GM19455 (cell line): ENCODE data around the gene ZNF618.

ENCODE experiments used
- ATAC-seq: cut with Tn5 transposase; IDR thresholded peaks from one replicate; pipeline ENCODE4 v1.9.1; 2021; ENCODE audit not compliant: unreplicated experiment

ZNF618 gene

DNA sequence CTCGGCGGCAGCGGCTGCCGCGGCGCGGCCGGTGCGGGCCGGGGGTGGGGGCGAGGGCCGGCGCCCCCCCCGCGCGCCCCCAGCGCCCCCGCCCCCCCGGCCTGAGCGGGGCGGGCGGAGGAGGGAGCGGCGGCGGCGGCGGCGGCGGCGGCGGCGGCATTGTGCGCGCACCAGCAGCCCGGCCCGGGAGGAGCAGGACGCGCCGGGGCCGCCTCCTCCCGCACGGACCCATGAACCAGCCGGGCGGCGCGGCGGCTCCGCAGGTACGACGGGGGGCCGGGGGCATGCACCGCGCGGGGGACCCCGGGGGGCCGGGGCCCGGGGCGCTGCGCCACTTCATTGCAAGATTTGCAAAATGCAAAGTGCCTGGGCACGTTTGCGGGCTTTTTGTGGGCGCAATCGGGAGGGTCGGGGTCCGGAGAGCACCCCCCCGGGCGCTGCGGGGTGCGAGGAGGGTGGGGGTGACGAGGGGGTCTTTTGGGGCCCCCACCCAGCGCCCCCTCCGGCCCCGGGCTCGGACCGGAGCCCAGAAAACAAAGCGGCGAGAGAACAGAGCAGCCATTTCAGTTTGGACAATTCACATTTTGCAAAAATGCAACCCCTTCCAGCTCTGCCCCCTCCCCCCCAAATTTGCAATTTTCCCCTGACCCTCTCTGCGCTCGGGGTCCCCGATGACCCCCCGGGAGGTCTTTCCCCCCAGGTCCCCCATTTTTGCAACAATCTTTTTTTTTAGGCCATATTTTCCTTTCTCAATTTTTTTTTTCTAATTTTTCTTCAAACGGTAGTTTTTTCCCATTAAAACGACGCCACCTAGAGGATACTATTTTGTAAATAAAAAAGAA lies at the start of gene ZNF618:
Gene ZNF618 (plus strand): TSS at position 159 of the 842 bp plus-strand sequence. CDS start 72 bp downstream, at position 231.
- ATAC-seq = no peak

GRCh38 chr9:113828221-113828620 lies 47.9 kb upstream of the ZNF618 start:
- no peak for ATAC-seq

- ATAC-seq = no peak
Measured at GRCh38 chr9:113837334-113837733, 38.8 kb upstream of the ZNF618 start.

DNA sequence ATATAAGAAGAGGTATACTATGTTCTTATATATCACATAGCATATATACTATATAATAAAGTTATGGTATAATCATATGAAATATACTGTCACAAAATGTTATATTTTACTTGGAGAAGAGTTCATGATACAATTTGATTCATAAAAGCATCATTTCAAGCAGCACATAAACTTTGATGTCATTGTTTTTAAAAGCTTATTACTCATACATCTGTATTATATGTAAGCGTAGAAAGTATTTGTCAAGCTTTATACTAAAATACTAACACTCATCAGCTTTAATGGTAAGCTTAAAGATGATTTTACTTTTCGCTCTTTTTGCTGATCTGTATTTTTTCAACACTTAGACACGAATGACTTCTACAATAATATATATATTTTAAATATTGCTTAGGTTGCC lies 34.0 kb upstream of the ZNF618 start:
- ATAC-seq = no peak

DNA sequence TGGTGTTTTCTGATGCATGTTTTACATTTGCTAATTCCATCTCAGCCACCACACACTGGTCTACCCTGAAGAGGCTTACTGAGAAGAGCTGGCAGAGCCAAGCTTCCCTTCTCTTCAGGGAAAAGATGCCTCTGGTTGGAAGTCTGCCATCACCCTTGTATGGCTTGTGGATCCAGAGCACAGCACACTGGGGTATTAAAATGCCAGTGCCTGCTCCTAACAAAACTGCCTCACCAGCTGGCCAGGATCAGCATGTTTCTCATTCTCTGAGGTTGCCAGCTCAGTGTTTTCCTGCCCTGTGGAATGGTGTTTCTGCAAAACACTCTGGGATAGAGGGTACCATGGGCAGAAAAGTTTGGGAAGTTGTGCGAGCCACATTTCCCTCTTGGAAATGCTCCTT lies 31.6 kb upstream of the ZNF618 start:
- ATAC-seq = no peak

DNA sequence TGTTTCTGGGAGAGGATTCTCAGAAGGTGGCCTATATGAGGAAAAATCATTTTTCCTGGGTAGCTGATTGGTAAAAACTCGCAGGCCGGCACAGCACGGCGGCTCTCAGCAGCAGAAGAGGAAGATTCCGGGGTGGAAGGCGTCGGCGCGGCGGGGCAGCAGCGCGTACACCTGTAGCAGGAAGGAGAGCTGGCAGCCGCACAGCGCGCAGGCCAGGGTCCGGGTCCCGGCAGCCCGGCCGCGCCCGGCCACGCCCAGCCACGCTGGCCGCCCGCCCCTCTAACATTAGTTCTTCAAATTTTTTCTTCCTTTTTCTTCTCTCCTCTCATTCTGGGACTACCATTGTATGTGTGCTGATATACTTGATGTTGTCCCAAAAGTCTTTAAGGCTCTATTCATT lies 24.8 kb upstream of the ZNF618 start:
- ATAC-seq = no peak

DNA sequence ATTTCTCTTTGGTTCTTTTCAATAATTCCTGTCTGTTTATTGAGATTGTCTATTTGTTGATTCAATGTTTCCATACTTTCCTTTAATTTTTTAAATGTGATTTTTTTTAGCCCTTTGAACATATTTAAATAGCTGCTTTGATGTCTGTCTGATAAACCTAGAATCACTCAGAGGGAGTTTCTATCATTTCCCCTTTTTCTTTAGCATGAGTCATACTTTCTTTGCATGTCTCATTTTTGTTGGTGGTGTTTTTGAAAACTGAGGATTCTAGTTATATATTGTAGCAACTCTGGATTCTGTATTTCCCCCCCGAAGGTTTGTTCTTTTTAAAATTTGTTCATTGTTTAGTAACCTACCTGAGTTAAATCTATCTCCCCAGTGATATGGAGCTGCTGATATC lies 24.2 kb upstream of the ZNF618 start:
- no peak for ATAC-seq

DNA sequence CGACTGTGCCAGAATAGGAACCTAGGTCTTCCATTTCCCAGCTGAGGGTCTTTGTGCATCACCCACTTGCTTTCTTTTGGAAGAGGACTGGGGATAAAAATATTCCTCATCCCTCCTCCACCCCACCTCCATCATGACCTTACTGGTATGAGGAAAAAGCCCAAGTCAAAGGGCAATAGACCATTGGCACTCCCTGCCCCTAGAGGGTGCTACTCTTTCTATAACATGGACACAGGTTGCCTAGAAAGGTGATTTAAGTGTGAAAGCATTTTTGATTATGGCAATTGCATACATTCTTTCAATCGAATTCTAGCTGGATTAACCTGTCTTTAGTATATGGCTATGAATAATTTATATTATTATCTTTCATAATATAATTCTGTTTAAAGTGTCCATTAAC lies 22.8 kb upstream of the ZNF618 start:
- ATAC-seq = no peak

DNA sequence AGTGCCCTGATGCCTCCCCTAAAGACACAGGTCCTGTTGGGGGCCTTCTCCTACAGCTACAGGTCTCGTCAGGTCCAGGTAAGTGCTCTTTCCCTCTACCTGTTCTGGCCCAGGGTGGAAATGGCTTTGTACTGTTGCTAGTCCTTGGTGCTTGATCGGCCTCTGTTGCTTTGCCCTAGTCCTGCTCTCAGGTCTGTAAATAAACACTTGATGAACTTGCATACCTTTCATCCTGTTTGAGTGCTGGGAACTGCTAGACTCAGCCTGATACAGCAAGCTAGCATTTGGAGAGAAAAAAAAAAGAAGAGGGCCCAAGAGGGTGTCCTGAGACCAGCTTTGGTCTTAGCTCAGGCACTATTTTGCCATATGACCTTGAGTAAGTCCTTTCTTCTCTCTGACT lies 21.8 kb upstream of the ZNF618 start:
- no peak for ATAC-seq

DNA sequence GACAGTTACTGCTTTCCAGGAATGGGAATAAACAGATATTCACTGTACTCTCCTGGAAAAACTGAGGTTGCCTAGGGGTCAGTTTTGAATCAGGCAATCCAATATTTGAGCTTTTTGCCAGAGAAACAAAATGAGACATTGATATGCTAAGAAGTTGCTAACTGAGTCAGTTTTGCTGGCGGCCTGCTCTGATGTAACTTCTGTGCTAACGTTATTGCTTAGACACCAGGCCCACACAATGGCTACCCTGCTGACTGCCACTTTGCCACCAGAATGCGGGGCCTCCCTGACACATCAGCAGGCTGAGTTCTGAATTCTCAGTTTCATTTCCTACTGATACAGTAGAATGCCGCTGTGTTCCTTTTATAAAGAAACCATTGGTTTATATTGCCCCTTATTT lies 18.2 kb upstream of the ZNF618 start:
- ATAC-seq = no peak

- no peak for ATAC-seq
Measured at GRCh38 chr9:113858282-113858681, 17.8 kb upstream of the ZNF618 start.

DNA sequence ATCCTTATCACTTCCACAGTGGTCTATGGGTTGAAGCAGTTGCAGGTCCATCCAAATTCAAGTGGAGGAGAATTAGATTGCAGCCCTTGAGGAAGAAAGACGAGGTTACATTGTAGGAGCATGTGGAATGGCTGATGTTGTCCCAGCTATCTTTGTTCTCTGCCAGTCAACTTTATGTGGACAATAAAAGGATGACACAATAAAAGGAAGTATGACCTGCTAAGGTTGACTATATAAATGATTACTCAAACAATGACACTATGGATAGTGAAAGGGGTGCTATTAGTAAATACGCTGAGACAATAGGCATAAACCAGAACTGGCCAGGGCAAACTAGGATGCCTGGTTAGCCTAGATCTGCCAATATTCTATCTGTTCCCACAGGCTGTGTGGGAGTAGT lies 12.8 kb upstream of the ZNF618 start:
- ATAC-seq = no peak

DNA sequence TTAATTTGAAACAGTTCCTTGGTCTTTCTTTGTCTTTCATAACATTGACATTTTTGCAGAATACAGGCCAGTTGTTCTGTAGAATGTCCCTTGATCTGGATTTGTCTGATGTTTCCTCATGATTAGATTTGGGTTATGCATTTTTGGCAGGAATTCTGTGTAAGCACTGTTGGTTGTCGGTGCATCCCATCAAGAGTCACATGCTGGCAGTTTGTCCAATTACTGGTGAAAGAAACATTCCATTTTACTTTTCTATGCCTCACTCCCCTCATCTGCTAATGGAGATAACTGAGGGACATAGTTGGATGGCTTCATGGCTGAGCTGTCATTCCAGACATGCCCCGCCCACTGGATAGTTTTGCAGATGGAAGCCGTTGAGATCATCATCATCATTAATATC lies 7.6 kb upstream of the ZNF618 start:
- no peak for ATAC-seq

GRCh38 chr9:113872485-113873143 lies 3.5 kb upstream of the ZNF618 start:
- no peak for ATAC-seq

- ATAC-seq = no peak
Measured at GRCh38 chr9:113873446-113873845, 2.7 kb upstream of the ZNF618 start.

DNA sequence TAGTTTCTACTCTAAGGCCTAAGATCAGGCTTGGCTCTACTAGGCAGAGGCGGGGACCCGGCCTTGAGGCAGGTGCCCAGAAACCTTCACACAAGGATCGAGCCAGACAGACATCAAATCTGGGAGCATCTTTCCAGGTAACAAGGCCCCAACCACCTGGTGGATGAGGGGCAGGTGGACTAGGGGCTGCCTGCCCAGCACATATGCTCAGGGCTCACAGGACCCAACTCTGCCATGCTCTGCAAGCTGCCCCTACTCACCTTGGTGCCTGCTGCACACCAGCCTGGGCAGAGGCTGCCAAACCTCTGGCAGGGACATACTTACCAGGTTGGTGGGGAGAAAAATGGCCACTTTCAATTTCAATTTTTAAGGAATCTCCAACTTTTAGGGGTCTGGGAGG lies 2.2 kb upstream of the ZNF618 start:
- ATAC-seq = no peak

GRCh38 chr9:113875459-113876150 lies 504 bp upstream of the ZNF618 start:
- no peak for ATAC-seq

- ATAC-seq = no peak
Measured at GRCh38 chr9:113876993-113877368, 872 bp downstream of the ZNF618 start.

DNA sequence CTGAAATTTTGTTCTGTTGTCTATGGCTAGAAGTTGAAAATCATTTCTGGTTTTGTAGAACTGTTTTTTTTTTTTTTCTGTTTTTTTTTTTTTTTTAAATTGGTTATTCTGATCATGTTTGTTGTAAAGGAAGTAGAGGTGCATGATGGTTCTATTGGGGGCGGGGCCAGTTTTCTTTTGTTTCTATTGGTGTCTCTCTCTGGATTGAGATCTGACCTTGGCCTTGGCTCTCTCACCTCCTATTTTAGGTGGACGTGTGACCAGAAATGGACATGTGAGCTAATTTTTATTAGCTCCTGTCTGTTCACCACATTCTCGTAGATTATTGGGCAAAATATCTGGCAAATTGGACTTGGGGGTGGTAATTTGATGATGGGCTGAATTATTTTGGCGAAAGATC lies 3.2 kb downstream of the ZNF618 start:
- ATAC-seq = no peak

- ATAC-seq = no peak
Measured at GRCh38 chr9:113879911-113880310, 3.8 kb downstream of the ZNF618 start.

GRCh38 chr9:113882181-113882580 lies 6.1 kb downstream of the ZNF618 start:
- no peak for ATAC-seq

DNA sequence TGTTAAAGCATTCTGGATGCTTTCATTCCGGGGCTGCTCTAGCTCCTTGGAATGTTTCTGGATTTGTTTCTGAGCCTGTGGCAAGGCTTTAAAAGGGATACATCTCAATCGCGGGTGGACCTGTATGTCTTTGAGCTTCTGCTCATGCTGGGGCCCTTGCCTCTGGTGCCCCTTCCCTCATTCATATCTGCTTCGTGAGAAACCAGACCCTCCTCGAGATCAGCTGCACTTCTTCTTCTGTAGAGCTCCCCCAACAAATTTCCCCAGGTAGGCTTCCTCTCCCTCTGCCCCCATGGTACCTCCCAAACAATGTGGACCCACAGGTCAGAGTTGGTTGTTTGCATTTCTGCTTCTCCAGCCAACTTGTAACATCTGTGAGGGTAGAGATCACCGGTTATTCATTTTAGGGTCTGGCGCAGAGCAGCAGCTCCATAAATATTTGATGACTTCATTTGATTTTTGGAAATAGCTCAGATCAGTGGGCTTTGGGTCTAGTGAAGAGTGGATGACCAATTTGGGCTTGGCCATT lies 6.6 kb downstream of the ZNF618 start:
- no peak for ATAC-seq
